GM19023 (cell line): ENCODE measurements around the gene ZNF648.
"Not testable (repeated sequence)": the region's sequence is repeated elsewhere in the genome, so short reads cannot be mapped to it uniquely, and the experiment has no call there.

Source experiments
- ATAC-seq: cut with Tn5 transposase; IDR thresholded peaks from one replicate; pipeline ENCODE4 v1.9.1; 2021; ENCODE audit warnings: mild to moderate bottlenecking, moderate library complexity; ENCODE audit not compliant: unreplicated experiment

Gene ZNF648

DNA sequence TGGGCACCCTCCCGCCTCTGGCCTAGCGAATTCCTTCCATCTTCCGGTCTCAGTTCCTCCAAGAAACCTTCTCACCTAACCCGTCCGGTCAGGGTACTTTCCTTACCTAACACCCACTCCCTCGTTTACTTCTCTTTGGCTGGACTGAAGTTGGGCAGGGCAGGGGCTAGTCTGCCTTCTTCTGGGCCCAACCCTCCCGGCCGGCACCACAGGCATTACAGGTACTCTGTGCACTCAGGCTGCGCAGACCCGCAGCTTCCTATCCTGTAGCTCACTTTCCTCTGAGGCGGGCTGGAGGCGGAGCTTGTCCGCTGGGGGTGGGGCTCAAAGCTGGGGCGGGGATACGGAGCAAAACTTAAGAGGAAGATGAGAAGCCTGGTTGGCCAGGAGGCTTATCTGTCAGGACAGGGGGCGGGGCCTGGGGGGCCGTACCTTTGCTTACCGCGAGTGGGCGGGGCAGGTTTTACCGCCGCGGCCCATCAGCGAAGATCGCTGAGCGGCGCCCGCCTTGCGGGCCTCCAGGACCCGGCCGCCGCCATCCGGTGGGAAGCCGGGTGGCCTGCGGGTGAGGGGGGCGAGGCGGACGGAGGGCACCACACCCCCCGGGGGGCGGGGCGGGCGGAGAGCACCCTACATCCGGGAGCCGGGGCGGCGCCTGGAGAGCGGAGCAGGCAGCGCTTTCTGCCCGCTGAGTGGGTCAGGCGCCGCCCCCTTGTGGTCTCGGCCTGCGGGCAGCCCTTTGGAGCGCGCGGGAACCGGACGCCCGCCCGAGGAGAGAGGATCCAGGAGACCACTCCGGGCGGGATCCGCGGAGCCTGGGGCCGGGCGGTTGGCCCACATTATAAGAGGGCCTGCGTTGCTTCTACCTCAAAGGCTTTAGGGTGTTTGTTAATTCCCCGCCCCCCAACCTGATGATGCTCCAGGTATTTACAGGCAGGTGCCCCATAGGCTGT lies 31.9 kb downstream of the ZNF648 start:
- ATAC-seq: peak; percentile 95

DNA sequence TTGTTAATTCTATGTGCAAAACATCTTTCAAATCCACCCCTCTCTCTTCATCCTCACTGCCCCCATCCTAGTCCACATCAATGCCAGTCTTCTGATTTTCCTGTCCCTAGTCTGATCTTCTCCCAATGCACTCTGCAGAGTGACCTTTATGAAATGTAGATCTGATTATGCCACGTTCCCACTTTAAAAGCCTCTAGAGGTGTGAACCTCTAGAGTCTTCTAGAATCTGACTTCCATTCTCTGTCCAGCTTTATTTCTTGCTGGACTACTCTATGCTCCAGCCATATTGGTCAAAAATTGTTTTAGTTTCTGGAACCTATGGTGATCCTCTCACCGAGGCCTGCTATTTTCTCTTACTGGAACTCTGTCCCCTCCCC lies 32.5 kb downstream of the ZNF648 start:
- ATAC-seq: no peak

DNA sequence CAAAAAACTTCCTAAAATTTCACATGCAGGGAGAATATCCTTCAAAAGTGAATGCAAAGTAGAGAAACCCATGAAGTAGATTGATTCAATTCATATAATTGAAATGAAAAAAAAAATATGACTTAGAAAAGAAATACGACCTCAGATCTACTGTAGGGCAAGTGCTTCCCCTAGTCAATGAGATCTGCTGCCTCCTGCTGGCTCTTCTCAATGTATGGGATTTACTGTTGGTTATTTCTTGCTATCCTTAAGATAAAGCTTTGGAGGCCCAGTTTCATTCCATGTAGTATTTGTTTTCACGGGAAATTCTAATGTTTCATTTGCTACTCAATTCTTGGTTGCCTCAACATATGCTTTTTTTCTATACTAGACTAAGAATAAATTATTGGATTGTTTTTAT lies 46.2 kb downstream of the ZNF648 start:
- no peak for ATAC-seq

DNA sequence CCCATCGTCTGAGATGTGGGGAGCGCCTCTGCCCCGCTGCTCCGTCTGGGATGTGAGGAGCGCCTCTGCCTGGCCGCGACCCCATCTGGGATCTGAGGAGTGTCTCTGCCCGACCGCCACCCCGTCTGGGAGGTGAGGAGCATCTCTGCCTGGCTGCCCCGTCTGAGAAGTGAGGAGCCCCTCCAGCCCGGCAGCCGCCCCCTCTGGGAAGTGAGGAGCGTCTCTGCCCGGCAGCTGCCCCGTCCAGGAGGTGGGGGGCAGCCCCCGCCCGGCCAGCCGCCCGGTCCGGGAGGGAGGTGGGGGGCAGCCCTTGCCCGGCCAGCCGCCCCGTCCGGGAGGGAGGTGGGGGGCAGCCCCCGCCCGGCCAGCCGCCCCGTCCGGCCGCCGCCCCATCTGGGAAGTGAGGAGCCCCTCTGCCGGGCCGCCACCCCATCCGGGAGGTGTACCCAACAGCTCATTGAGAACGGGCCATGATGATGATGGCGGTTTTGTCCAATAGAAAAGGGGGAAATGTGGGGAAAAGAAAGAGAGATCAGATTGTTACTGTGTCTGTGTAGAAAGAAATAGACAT lies 50.6 kb downstream of the ZNF648 start:
- not testable (repeated sequence) for ATAC-seq

DNA sequence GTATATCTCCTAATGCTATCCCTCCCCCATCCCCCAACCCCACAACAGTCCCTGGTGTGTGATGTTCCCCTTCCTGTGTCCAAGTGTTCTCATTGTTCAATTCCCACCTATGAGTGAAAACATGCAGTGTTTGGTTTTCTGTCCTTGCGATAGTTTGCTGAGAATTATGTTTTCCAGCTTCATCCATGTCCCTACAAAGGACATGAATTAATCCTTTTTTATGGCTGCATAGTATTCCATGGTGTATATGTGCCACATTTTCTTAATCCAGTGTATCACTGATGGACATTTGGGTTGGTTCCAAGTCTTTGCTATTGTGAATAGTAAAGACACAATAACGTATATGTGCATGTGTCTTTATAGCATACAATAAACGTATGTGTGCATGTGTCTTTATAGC lies 56.1 kb downstream of the ZNF648 start:
- ATAC-seq: not testable (repeated sequence)

DNA sequence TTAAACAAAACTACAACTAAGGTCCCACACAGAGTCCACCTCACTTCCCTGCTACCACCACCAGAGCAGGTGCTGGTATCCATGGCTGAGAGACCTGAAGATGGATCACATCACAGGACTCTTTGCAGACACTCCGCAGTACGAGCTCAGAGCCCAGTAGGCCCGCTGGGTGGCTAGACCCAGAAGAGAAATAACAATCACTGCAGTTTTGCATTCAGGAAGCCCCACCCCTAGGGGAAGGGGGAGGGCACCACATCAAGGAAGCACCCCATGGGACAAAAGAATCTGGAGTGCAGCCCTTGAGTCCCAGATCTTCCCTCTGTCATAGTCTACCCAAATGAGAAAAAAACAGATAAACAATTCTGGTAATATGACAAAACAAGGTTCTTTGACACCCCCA lies 56.9 kb downstream of the ZNF648 start:
- ATAC-seq: no peak
